Vagina (tissue), 2 donors: ENCODE results near the gene ERBB4.

Experiments
- POLR2A ChIP-seq, 2 donors: fragments of 450-650 bp; IDR thresholded peaks; one replicate each; pipeline ENCODE4 v1.6.1; 2017; ENCODE audit warnings: antibody characterized with exemption in 2 of 2, mild to moderate bottlenecking in 2 of 2, moderate library complexity in 2 of 2
- POLR2AphosphoS5 ChIP-seq, 2 donors: sonication (generic); formaldehyde crosslinking; IDR thresholded peaks; one replicate each; pipeline ENCODE4 v1.9.0; 2017; ENCODE audit warnings: antibody characterized with exemption in 2 of 2, mild to moderate bottlenecking in 2 of 2, low read depth in 1 of 2; ENCODE audit not compliant: insufficient read depth in 1 of 2
- TF ChIP-seq, protein P1 (sequence below), 3 experiments: fragments of 450-650 bp in 2 of 3; fragments of 200-600 bp in 1 of 3; sonication (generic) in 1 of 3; IDR thresholded peaks; one replicate each; pipeline ENCODE4 v1.5.1; 2017 to 2019; ENCODE audit warnings: antibody characterized with exemption in 3 of 3, mild to moderate bottlenecking in 2 of 3, moderate library complexity in 2 of 3

- TF ChIP-seq, protein P1, sequence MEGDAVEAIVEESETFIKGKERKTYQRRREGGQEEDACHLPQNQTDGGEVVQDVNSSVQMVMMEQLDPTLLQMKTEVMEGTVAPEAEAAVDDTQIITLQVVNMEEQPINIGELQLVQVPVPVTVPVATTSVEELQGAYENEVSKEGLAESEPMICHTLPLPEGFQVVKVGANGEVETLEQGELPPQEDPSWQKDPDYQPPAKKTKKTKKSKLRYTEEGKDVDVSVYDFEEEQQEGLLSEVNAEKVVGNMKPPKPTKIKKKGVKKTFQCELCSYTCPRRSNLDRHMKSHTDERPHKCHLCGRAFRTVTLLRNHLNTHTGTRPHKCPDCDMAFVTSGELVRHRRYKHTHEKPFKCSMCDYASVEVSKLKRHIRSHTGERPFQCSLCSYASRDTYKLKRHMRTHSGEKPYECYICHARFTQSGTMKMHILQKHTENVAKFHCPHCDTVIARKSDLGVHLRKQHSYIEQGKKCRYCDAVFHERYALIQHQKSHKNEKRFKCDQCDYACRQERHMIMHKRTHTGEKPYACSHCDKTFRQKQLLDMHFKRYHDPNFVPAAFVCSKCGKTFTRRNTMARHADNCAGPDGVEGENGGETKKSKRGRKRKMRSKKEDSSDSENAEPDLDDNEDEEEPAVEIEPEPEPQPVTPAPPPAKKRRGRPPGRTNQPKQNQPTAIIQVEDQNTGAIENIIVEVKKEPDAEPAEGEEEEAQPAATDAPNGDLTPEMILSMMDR (IDR thresholded peaks at IDR 0.05) = no peak
- no peak for TF ChIP-seq POLR2A (IDR thresholded peaks at IDR 0.05)
- no peak for TF ChIP-seq POLR2AphosphoS5 (IDR thresholded peaks at IDR 0.05; ENCODE audit: insufficient read depth in 1 of 2, low read depth in 1 of 2)
These were observed 847.9 kb downstream of the ERBB4 start for GRCh38 chr2:211690736-211691135.
